ENCODE results near the gene TYR.
"Not testable (repeated sequence)": the region's sequence is repeated elsewhere in the genome, so short reads cannot be mapped to it uniquely, and the experiment has no call there.

The TYR gene

DNA sequence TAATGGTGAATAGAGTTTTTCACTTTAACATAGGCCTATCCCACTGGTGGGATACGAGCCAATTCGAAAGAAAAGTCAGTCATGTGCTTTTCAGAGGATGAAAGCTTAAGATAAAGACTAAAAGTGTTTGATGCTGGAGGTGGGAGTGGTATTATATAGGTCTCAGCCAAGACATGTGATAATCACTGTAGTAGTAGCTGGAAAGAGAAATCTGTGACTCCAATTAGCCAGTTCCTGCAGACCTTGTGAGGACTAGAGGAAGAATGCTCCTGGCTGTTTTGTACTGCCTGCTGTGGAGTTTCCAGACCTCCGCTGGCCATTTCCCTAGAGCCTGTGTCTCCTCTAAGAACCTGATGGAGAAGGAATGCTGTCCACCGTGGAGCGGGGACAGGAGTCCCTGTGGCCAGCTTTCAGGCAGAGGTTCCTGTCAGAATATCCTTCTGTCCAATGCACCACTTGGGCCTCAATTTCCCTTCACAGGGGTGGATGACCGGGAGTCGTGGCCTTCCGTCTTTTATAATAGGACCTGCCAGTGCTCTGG, at the start of gene TYR:
Gene TYR, plus strand, starts transcription at position 185 of the 541 bp plus-strand sequence. Its CDS starts 79 bp downstream, at position 264.
- no peak for DNase-seq

DNA sequence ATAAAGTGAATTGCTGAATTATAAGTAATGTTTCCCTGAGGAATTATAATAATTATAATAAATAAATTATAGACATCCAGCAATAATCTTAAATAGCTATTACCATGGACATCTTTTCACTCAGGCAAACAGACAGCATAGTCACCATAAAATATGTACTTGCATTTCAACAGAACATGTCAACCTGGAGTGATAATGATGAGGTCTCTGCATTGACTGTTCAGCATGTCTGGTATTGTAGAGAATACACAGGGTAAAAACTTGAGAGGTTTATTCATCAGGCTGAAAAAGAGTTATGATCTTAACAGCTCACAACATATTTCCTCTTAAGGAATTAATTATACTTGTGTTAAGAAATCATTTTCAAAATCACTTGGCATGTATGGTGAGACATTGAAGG, 41.1 kb upstream of the TYR start:
- DNase-seq, result no peak

GRCh38 chr11:89147229-89147628, 30.4 kb upstream of the TYR start:
- no peak for DNase-seq

- no peak for DNase-seq
These were observed 17.7 kb upstream of the TYR start for GRCh38 chr11:89159974-89160373.

GRCh38 chr11:89161949-89162348, 15.7 kb upstream of the TYR start:
- DNase-seq, result no peak

GRCh38 chr11:89163686-89164085, 14.0 kb upstream of the TYR start:
- DNase-seq, result no peak

DNA sequence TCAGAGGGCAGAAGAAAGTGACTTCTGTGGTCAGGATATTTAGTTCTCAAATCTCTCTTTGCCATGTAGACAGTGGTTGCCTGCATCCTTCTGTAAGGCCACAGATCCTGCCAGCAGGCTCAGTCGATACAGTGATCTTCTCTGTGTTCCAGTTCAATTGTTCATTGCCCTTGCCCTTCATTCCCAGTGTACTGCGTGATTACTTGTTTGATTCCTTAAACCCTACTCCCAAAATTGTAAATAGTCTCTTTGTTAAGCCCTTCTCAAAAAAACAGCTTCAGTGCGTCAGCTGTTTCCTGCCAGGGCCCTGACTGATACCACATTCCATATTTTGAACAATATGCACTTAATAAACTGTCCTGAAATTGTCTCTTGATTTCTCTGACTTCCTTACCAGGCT, 9.3 kb upstream of the TYR start:
- no peak for DNase-seq

DNA sequence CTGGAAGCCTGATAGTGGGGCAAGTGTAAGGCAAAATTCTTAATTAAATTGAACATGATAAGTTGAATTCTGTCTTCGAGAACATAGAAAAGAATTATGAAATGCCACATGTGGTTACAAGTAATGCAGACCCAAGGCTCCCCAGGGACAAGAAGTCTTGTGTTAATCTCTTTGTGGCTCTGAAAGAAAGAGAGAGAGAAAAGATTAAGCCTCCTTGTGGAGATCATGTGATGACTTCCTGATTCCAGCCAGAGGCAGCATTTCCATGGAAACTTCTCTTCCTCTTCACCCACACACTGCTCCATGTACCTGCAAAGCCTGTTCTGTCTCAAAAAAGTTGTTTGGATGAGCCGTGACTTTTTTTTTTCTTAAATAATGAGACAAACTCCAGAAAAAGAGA, 1.9 kb upstream of the TYR start:
- no peak for DNase-seq

DNA sequence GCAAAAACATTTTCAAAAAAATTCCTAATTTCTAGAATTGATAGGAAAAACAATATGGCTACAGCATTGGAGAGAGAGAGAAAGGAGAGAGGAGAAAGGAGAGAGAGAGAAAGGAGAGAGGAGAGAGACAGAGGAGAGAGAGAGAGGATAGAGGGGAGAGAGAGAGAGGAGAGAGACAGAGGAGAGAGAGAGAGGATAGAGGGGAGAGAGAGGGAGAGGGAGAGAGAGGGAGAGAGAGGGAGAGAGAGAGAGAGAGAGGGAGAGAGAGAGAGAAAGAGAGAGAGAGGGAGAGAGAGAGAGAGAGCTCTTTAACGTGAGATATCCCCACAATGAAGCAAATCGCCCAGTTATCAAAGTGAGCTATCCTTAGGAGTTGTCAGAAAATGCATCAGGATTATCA, 737 bp upstream of the TYR start:
- no peak for DNase-seq

- no peak for DNase-seq
These were observed 3.4 kb downstream of the TYR start for GRCh38 chr11:89181111-89181510.

DNA sequence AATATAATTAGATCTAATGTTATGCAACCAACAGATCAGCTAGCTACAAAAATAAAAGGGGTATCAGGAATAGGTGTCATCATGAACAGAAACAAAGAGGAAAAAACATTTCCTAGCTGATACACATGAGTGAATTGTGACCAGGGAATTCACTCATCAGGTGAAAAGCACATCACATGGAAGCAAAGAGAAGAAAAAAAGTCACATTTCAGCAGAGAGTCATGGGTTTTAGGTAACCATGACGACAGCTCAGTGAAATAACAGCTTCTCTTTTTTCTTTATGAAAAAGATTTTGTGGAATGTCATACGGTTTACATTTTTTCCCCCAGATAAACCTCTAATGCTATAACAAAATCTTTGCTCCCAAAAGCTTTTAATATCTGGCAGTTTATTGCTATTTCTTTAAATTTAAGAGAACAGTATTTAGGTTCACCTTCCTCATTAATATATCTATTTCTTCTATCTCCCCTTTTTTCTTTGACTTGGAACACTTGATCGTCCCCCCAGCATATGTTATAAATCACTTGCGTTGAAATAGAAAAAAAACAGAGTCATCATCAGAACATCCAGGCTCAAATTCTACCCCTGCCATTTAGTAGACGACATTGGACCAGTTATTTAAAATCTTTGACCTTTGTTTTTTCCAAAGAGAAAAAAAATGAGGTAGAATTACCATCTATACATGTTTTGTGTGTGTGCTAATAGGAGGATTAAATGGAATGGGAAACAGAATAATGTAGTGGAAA, 5.3 kb downstream of the TYR start:
- DNase-seq, result no peak

DNA sequence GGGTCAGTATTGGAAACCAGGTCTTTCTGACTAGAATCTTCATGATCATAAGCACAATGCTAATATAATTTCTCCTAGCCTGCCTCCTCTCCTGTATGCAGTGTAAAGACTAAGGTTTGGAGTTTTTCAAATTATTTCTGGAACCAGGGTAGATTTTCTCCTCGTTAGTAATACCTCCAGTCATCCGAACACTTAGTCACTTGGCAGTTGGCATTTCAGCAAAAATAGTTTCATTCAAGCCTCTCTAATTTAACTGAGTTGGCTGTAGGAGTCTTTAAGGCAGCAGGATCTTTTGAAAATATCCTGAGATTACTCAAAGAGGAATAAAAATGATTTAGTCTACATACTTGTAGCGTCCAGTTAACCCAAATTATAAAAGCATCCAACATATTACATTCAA, 6.3 kb downstream of the TYR start:
- no peak for DNase-seq

- no peak for DNase-seq
These were observed 12.1 kb downstream of the TYR start for GRCh38 chr11:89189776-89190175.

DNA sequence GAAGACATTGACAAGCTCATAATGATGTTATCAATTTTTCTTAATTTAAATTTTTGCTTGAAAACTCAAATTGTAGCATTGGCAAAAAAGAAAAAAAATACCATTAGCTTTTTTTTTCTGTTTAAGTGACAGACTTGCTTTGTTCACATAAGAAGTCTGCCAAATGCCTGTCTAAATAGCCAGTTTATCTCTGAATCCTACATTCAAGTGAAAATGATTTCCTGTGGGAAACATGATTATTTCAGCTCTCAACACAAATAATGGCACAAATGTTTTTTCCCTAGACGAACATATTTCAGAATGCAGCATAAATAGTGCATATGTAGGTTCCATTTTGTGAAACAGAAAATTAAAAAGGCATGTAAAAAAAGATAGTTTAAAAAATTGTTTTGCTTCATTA, 23.5 kb downstream of the TYR start:
- no peak for DNase-seq

DNA sequence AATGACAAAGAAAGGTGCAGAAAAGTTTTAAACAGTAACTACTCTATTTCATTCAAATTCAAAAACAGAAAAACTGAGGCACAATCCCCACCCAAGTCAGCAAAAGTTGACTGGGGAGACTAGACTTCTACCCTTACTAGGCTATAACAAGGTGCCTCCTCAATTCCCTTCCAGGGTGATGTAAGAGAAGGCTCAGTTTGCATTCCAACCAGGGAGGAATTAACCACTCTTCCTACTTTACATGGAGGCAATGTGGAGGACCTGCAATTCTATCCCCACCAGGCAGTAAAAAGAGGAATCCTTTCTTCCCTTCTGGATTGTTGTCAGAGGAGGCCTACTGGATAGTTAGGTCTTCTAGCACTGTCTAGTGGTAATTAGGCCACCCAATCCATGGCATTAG, 26.1 kb downstream of the TYR start:
- no peak for DNase-seq

DNA sequence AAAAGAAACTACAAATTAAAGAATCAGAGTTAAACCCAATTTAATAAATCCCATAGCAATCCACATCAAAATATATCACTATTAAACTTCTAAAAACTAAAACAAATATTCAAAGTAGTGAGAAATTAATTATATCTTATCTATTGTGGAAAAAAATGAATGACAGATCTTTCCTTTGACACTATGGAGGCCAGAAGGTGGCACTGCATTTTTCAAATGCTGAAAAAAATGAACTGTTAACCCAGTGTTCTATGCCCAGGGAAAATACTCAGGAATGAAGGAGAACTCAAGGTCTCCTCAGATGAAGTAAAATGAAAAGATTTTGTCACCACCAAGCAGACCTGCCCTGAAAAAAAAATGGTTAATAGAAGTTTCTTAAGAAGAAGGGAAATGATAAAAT, 27.7 kb downstream of the TYR start:
- no peak for DNase-seq

- DNase-seq, result no peak
These were observed 43.1 kb downstream of the TYR start for GRCh38 chr11:89220684-89221339.

- no peak for DNase-seq
These were observed 57.4 kb downstream of the TYR start for GRCh38 chr11:89235083-89235482.

GRCh38 chr11:89235976-89236375, 58.3 kb downstream of the TYR start:
- no peak for DNase-seq

- not testable (repeated sequence) for DNase-seq
These were observed 69.3 kb downstream of the TYR start for GRCh38 chr11:89247007-89247406.

GRCh38 chr11:89249196-89249595, 71.5 kb downstream of the TYR start:
- no peak for DNase-seq

DNA sequence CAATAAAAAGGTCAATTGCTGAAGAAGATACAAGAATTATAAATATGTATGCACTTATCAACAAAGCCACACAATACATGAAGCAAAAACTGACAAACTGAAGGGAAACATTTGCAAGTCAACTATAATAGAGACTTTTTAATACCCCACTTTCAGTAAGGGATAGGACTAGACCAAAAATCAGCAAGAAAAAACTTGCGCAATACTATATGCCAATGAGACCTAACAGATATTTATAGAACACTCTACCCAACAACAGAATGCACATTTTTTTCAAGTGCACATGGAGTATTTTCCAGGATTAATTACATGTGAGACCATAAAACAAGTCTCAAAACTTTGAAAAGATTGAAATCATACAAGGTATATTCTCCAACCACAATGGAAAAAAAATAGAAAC, 83.8 kb downstream of the TYR start:
- DNase-seq, result not testable (repeated sequence)

DNA sequence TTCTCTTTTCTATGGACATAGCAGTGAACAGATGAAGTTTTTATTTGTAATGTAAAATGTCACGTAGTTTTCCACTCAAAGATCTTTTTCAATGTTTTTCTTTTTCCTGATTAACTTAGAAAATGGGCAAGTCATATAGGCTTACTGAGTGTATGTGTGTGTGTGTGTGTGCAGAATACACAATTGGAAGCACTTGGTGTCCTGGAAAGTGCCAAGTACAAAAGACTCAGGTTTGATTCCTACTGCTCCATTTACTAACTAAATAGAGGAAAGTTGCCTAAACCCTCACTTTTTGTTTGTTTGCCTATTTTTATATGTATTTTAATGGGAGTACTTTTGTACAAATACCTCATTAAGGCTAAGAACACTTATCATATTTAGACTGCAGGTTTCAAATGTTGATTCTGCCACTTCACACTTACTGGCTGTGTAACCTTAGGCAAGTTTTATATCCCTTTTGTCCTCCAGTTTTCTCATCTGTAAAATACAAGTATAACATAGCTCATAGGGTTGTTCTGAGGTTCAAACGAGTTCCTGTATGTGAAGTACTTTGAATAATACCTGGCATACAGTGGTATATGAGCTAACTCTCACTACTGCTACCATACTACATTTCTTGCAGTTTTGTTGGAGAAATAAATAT, 90.1 kb downstream of the TYR start:
- no peak for DNase-seq

GRCh38 chr11:89272540-89273088, 94.9 kb downstream of the TYR start:
- not testable (repeated sequence) for DNase-seq
